LoVo (cell line): ENCODE data around the gene TMEM240.
A peak's percentile ranks its signal among the peaks of the same experiment; 100 is the strongest.
"Not testable (repeated sequence)": the region's sequence is repeated elsewhere in the genome, so short reads cannot be mapped to it uniquely, and the experiment has no call there.

Source experiments
- DNase-seq: peaks from one replicate; pipeline ENCODE4 v3.0.0-alpha.2; 2016; ENCODE audit warnings: low spot score

Gene TMEM240

DNA sequence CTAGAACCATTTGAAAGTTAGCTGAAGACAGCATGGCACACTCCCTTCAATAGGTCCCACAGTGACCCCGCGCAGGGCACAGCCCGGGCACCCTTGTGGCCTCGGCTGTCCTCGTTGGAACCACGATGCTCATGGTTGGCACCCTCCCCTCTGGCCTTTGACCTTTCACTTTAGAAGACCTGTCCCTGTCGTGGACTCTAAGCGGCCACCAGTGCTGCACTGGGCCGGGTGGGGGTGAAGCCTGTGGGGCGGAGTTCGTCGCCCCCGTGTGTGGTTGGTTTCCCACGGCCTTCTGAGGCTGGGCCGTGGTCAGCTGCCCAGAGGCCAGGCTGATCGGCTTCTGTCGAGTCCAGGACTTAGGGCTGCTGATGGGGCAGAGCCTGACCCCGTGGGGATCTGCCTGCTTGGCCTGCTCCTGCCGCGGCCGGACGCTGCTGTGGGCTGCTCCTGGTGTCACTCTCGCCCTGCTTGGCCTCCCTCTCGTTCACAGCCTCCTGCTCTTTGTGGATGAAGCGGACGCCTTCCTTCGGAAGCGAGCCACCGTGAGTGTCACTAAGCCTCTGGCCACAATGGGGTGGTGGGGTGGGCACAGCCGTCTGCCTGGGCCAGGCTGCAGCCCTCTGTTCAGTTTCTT is 15.6 kb downstream of the TMEM240 start:
- not testable (repeated sequence) for DNase-seq

DNA sequence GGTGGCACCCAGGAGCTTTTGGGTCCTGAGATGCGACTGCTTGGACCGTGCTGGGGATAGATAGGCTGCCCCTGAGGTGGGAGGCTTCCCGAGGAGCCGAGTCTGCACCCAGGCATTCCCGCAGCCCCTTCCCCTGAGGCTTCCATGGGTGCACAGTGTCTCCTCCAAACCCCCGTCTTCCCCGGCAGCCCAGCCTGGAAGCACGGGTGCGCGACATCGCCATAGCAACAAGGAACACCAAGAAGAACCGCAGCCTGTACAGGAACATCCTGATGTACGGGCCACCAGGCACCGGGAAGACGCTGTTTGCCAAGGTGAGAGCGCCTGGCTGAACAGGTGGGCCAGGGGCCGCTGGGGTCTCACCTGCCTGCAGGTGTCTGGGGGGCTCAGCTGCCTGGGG is 16.8 kb downstream of the TMEM240 start:
- not testable (repeated sequence) for DNase-seq

DNA sequence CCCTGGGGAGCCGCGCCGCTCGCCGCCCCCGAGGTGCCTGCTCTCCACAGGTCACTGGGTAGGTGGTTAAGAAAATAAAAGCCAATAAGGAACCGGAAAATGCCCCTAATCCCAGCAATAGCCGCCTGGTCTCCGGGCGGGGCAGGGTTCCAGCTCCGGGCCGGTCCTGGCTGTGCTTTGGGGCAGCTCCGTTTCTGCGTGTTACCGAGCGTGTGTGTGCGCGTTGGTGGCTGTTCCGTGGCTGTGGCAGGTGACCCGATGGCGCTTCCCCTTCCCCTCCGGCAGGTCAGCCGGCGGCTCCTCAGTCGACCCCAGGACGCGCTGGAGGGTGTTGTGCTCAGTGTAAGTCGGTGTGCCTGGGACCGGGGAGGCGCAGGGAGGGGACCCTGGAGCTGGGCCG is 17.2 kb downstream of the TMEM240 start:
- DNase-seq: not testable (repeated sequence)

DNA sequence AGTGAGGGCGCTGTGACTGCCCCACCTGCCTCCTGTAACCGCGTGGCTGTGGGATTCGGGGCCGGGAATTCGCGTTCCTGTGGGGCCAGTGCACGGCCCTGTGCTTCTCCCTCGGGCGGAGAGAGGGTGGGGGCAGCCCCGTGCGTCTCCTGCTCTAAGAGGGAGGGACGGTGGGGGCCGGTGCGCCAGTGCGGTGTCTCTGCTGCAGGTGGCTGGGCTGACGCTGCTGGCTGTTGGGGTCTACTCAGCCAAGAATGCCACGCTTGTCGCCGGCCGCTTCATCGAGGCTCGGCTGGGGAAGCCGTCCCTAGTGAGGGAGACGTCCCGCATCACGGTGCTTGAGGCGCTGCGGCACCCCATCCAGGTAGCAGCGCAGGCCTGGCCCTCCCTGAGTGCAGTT is 17.9 kb downstream of the TMEM240 start:
- not testable (repeated sequence) for DNase-seq

DNA sequence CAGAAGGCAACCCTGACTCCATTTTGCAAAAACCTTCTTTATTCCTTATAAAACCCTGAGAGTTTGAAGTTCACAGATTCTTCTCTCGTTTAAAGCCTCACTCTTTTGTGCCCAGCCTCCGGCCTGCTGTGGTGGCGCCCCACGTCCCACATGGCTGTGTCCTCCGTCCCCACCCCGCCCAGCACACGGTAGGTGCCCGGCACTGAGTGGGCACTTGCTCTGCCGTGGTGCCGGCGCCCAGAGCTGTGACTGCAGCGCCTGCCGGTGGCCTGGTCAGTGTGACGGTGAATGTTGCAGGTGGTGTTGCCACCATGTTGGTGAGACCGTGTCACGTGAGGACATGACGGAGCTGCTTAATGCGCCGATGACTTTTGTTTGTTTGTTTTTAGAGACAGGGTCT is 19.1 kb downstream of the TMEM240 start:
- no peak for DNase-seq

DNA sequence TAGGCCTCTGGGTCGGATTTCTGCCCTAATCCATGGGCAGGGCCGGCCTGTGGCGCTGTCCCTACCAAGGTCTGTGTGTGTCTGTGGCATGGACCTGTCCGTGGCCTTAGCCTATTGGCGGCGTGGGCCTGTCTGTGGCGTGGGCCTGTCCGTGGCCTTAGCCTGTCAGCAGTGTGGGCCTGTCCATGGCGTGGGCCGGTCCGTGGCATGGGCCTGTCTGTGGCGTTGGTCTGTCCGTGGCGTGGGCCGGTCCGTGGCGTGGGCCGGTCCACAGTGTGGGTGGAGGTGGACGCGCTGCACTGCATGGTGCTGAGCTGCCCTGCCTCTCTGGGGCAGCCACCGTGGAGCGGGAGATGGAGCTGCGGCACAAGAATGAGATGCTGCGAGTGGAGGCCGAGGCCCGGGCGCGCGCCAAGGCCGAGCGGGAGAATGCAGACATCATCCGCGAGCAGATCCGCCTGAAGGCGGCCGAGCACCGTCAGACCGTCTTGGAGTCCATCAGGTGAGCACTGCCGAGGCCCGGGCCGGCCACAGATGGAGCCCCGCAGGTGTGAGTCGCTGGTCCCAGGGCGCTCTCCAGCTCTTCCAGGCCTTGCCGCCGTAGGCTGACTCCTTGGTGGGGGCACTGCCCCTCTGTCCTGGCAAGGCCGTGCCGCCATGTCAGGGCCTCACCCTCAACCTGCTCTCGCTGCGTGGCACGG is 20.5 kb downstream of the TMEM240 start:
- DNase-seq: not testable (repeated sequence)

DNA sequence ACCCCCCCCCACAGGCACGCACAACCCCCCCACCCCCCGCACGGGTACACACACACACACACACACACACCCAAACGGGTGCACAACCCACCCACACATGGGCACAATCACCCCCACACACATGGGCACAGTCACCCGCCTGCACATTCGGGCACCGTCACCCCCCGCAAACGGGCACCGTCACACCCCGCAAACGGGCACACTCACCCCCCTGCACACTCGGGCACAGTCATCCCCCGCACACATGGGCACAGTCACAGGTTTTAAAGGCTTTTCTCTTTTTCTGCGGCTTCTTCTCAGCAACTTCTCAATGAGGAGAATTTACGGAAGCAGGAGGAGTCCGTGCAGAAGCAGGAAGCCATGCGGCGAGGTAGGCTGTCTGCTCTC is 21.8 kb downstream of the TMEM240 start:
- not testable (repeated sequence) for DNase-seq

DNA sequence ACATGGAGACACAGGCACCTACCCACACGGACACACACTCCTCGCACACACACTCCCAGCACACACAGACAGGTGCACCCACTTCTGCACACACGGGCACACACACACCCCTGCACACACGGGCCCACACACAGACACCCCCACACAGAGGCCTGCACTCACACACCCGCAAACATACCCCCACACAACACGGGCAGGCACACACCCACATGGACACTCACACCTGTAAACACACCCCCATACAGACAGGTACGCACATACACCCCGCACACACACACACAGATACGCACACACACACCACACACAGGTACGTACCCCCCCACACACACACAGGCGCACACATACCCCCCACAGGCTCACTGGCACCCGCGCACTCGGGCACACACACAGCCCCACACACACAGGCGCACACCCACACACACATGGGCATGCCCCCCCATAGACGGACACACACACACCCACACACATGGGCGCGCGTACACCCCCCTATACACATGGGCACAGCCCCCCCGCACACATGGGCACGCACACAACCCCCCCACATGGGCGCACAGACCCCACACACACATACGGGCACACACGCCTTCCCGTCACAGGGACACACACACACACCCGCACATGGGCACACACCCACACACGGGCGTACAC is 22.3 kb downstream of the TMEM240 start:
- no peak for DNase-seq

DNA sequence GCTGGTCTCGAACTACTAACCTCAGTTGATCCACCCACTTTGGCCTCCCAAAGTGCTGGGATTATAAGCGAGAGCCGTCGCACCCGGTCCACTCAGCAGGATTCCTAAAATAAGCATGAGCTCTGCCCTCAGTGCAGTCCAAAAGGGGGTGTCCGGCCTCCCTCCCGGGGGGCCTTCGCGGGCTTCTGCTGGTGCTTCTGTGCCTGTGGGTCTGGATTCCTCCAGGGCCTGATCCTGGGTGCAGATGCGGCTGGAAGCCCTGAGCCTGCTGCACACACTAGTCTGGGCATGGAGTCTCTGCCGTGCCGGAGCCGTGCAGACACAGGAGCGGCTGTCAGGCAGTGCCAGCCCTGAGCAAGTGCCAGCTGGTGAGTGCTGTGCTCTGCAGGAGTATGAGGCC is 23.5 kb downstream of the TMEM240 start:
- not testable (repeated sequence) for DNase-seq

DNA sequence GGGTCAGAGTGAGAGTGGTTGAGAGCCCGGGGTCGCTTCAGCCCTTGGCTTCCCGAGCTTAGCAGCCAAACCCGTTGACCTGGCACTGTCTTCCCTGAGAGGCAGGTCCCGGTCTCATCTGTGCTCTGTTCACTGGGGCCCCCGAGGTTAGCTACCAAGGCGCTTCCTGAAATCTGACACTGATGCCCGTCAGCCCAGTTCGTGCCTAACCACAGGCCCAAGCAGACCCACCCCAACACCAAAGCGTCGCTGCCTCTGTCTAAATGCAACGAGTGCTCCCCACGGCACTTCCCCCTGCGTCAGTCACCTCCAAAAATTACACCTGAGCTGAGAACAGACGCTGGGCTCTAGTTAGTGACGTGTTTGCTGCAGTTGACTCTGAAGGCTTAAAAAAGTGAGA is 26.0 kb downstream of the TMEM240 start:
- DNase-seq: not testable (repeated sequence)

DNA sequence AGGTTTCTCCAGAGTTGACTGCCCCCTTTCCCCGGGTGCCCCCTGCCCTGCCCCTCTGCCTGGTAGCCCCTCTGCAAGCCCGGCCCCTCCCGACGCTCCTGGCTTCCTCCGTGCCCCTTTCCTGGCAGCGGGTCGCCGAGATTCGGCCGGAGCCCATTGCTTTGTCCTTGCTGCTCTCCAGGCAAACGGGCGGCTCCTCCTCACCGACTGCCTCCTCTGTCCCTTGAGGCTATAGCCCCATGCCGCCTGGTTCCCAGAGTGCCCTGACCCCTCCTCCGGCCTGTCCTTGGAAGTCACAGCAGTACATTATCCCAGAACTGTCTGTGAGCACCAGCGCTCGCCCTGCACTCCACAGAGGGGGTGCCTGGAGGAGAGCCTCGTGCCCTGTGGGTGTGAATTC is 26.7 kb downstream of the TMEM240 start:
- not testable (repeated sequence) for DNase-seq

DNA sequence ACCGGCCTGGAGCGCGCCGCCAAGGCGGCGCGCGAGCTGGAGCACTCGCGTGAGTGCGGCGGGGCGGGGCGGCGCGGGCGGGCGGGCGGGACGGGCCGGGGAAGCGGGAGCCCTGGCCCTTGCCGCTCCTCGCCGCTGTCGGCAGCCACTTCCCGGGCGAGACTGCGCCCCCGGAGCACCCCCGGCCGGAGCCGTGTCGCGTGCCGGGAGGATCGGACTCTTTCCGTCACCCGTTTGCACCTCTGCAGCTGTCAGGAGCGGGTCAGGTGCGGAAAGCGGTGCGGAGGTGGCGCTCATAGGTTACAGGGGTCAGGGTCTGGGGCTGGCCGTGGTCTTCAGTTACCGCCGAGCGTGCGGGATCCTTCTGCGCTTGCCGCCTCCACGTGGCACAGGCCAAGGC is 28.0 kb downstream of the TMEM240 start:
- not testable (repeated sequence) for DNase-seq

DNA sequence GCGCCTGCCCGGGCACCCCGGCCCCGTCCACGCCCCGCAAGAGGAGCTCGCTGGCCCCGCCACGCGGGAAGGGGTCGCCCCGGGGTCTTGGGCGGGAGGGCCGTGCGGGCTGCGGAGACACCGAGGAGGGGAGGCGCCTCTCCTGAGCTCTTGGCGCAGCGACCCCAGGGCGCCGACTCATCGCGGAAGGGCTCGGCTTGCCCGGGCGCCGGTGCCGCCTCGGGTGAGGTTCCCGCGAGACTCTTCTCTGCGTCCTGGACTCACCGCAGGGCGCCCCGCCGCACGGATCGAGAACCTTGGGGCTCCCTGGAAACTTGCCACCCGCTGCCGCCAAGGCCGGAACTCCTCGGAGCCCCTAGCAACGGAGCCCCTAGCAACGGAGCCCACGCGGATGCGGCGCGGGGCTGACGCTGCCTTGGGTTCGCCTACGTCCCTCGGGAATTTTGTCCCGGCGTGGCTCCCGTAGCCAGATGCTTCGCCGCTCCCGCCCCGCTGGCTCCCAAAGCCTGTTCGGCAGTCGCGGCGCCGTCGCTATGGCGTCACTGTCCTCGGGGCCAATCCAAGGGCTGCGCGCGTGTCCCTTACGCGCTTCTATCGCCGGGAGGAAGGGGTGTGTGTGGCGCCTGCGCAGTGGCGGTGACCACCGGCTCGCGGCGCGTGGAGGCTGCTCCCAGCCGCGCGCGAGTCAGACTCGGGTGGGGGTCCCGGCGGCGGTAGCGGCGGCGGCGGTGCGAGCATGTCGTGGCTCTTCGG is 28.7 kb downstream of the TMEM240 start, which contains the start of gene ATAD3A:
Gene ATAD3A (plus strand): TSS at position 630 of the 753 bp plus-strand sequence. CDS start 107 bp downstream, at position 737.
- peak; percentile 96 for DNase-seq

DNA sequence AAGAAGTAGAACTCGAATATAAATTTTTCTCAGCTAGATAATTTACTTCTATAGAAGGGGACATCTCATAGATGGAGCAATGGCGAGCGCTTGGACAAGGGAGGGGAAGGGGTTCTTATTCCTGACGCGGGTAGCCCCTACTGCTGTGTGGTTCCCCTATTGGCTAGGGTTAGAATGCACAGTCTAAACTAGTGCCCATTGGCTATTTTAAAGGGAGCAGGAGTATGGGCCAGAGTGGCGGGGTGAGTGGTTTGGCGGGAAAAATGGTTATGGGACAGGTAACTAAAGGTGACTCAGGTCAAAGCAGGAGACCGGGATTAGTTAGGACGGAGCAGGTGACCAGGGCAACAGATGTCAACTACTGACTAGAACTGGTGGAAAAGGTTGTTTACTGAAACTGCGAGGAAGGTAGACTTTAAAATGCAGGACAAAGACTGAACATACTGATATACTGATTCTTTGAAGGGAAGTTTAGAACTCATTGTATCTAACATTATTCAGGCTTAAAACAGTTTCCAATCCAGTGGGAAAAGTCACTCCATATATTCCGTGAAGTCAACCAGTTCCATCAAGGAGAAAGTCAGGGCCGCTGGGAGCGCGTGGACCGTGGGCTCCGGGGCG is 29.4 kb downstream of the TMEM240 start:
- peak; percentile 6 for DNase-seq

DNA sequence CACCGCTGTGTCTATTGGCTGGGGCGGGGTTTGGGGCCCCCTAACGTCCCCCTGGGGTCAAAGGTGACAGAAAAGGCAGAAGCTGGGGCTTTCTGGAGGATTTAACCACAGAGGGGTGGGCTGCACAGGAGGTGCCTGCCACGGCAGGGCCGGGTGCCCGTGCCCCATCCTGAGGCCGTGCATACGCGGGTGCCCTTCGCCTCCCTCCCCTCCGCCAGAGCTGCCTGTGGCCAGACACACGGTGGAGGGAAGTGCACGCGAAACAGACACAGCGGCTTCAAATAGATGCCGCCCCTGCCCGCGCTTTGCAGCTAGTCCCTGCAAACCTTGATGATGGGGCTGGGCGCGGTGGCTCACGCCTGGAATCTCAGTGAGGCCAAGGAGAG is 31.0 kb downstream of the TMEM240 start:
- not testable (repeated sequence) for DNase-seq

DNA sequence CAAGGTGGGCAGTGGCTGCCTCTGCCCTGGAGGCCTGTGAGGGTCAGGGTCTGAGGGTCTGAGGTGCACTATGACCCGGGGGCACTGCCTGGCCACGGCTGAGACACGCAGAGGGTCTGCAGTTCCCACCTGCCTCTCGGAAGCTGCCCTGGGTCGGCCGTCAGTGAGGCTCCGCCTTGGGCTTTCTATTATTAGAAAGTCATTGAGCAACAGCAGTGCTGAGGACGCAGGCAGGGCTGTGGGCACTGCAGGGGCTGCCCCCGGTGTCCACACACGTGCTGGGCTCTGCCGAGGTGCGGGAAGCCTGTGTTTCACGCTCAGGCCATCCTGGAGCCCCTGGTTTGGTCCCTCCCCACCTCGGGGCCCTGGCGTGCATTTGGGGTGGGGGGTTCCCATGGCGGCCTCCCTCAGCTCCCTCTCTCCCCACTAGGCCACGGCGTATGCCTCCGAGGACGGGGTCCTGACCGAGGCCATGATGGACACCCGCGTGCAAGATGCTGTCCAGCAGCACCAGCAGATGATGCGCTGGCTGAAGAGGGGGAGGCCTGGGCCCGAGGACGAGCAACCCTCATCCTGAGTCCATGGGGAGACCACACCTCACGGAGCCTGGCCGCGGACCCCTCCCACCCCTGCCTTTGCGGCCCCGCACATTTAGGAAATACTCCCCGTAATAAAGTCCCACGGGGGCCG is 31.5 kb downstream of the TMEM240 start:
- not testable (repeated sequence) for DNase-seq

DNA sequence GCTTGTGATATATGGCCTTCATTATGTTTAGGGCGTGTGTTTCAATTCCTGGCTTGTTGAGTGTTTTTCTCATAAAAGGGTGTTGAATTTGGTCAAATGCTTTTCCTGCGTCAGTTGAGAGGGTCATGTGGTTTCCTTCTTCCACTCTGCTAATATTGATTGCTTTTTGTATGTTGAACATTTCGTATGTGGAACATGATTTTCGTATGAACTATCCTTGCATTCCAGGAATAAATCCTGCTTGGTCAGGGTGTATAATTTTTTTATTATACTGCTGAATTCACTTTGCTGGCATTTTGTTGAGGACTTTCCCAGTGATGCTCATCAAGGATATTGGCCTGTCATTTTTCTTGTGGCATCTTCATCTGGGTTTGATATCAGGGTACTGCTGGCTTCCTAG is 33.1 kb downstream of the TMEM240 start:
- DNase-seq: no peak

DNA sequence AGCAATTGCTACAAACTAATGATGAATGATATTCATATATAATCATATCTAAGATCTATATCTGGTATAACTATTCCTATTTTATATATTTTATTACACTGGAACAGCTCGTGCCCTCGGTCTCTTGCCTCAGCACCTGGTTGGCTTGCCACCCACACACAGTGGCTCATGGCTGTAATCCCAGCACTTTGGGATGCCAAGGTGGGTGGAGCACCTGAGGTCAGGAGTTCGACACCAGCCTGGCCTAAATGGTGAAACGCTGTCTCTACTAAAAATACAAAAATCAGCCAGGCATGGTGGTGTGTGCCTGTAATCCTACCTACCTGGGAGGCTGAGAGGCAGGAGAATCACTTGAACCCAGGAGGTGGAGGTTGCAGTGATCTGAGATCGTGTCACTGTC is 34.6 kb downstream of the TMEM240 start:
- DNase-seq: not testable (repeated sequence)

DNA sequence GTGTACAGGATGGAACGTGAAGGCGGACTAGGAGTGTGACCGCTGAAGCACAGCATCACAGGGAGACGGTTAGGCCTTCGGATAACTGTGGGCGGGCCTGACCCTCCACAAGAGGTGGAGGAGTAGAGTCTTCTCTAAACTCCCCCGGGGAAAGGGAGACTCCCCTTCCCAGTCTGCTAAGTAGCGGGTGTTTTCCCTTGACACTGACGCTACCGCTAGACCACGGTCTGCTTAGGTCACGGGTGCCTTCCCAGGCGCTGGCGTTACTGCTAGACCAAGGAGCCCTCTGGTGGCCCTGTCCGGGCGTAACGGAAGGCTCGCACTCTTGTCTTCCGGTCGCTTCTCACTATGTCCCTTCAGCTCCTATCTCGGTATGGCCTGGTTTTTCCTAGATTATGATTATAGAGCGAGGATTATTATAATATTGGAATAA is 35.0 kb downstream of the TMEM240 start:
- peak; percentile 34 for DNase-seq

DNA sequence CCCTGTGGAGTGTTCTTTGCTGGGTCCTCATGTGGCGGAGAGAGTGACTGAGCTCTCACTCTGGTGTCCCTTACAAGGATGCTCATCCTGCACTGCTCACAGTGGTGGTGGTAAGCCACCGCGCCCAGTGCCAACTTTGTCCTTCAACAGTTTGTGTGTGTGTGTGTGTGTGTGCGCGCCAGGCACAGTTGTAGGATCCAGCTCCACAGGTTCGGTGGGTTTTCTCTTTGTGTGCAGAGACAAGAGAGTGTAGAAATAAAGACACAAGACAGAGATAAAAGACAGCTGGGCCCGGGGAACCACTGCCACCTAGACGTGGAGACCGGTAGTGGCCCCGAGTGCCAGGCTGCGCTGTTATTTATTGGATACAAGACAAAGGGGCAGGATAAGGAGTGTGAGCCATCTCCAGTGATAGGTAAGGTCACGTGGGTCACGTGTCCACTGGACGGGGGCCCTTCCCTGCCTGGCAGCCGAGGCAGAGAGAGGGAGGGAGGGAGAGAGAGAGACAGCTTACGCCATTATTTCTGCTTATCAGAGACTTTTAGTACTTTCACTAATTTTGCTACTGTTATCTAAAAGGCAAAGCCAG is 35.6 kb downstream of the TMEM240 start:
- peak; percentile 57 for DNase-seq

DNA sequence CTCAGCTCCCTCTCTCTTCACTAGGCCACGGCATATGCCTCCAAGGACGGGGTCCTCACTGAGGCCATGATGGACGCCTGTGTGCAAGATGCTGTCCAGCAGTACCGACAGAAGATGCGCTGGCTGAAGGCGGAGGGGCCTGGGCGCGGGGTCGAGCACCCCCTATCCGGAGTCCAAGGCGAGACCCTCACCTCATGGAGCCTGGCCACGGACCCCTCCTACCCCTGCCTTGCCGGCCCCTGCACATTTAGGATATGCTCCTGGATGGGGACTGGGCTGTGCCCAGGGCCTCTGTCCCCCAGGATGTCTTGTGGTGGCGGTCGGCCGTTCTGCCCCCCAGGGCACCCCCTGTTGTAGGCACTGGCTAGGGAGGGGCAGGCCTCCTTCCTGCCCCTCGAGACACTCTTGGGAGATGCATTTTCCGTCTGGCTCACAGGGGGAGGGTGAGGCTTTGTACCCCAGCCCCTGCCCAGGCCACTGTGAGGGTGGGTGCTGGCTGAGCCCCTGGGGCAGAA is 44.9 kb downstream of the TMEM240 start:
- DNase-seq: not testable (repeated sequence)
